Measurements from ENCODE around the gene TMEM178A. TPM values are rescaled to one million over a fixed set of nuclear protein-coding genes. Genes with fewer than 3 reads are reported as not detected.

TMEM178A gene
- total RNA-seq, 1 experiment from 2014 or later: 7.5 TPM

- no peak overlapping the region for H3K14ac ChIP-seq (ENCODE audit: insufficient read depth, low read length)
- H3K4ac ChIP-seq (ENCODE audit: low read depth, low read length): no peak overlapping the region
- no peak overlapping the region for H3K4me2 ChIP-seq (ENCODE audit: insufficient read depth, insufficient read length, low read length)
- no peaks in the 10 kb centered on the region for H3K79me2 ChIP-seq (ENCODE audit: insufficient read depth, low read length)
- H4K8ac ChIP-seq (replicated peaks; ENCODE audit: insufficient read length, low read depth, low read length): no peak overlapping the region
- no peaks in the 10 kb centered on the region for H3K23me2 ChIP-seq (ENCODE audit: insufficient read length, low read depth, low read length, poor library complexity, severe bottlenecking)
- no peak overlapping the region for H2BK20ac ChIP-seq (ENCODE audit: low read depth, low read length, poor library complexity, severe bottlenecking)
- Mint-ChIP-seq H3K36me3 (ENCODE audit: insufficient read depth in 1 of 3, low read depth in 3 of 3) (peaks cover 0 to 5% (median 3%) of the 10 kb centered on the region in 3 experiments; a peak in 2 of 7 replicates), H3K9me3 (peaks cover 4 to 5% of the 10 kb centered on the region in 2 experiments; a peak in 2 of 5 replicates), H3K27ac (no peak overlapping the region), H3K27me3 (ENCODE audit: low read depth) (no peaks in the 10 kb centered on the region; the same call in 1 of the 2 replicates), H3K4me3 (no peak overlapping the region), H3K4me1 (peaks cover 13 to 14% of the 10 kb centered on the region in 2 experiments)
- no peak overlapping the region for H3T11ph ChIP-seq (ENCODE audit: low read length)
- no peaks in the 10 kb centered on the region for H3K9me3 ChIP-seq (ENCODE audit: control insufficient read depth, low read depth, low read length)
- H4K91ac ChIP-seq (ENCODE audit: insufficient read length, low read depth, low read length): no peak overlapping the region
- no peak overlapping the region for H3K56ac ChIP-seq (ENCODE audit: insufficient read length, low read depth, low read length)
- H2AFZ ChIP-seq (ENCODE audit: low read length): no peak overlapping the region
- no peaks in the 10 kb centered on the region for H3K79me1 ChIP-seq (ENCODE audit: insufficient read depth, low read depth, low read length, poor library complexity, severe bottlenecking)
- TF ChIP-seq CTCF (conservative IDR thresholded peaks at IDR 0.05): no peak
- no peak overlapping the region for H2BK5ac ChIP-seq (ENCODE audit: insufficient read length, low read length)
- no peak overlapping the region for H4K5ac ChIP-seq (ENCODE audit: insufficient read length, low read depth, low read length)
- H4K20me1 ChIP-seq (ENCODE audit: control insufficient read depth, insufficient read depth, insufficient read length): no peaks in the 10 kb centered on the region
- no peak for DNase-seq
- no CpG with 5 or more reads among the region's 7 CpGs for WGBS (ENCODE audit: extremely low coverage, insufficient read length, low lambda C conversion rate)
- peaks cover 4% of the 10 kb centered on the region; the same call in 1 of the 2 replicates for H3K4me1 ChIP-seq (ENCODE audit: insufficient read depth, low read length)
- no peak overlapping the region for H3K18ac ChIP-seq (ENCODE audit: insufficient read length, low read depth, low read length)
- no peaks in the 10 kb centered on the region for H3K27me3 ChIP-seq (ENCODE audit: insufficient read depth, low read length)
- H2BK12ac ChIP-seq (ENCODE audit: insufficient read length, low read depth, low read length): no peak overlapping the region
- H2AK5ac ChIP-seq (ENCODE audit: insufficient read length, low read length): no peak overlapping the region
- no peak overlapping the region for H3K27ac ChIP-seq (ENCODE audit: insufficient read length, low read depth, low read length)
- H3K23ac ChIP-seq (ENCODE audit: insufficient read length, low read depth, low read length): no peak overlapping the region
- no peak overlapping the region for H3K9ac ChIP-seq (ENCODE audit: extremely low read depth, insufficient read length, low read length)
- H2BK120ac ChIP-seq (ENCODE audit: low read depth, low read length, poor library complexity, severe bottlenecking): no peak overlapping the region
- no peak overlapping the region for H2BK15ac ChIP-seq (ENCODE audit: low read depth, low read length)
These were observed 8.3 kb upstream of the TMEM178A start for GRCh38 chr2:39657287-39657937.

Data from H9 (cell line).